ENCODE measurements around the gene VAV2. TPM values are rescaled to one million over a fixed set of nuclear protein-coding genes. Genes with fewer than 3 reads are reported as not detected.

The VAV2 gene
- total and polyA plus RNA-seq, 12 donors = 2.9 to 7.1 (median 5.0) TPM

- DNase-seq = no peak
- no peaks in the 10 kb centered on the region for H3K36me3 ChIP-seq
- TF ChIP-seq CTCF (IDR thresholded peaks at IDR 0.05) = no peak
- WGBS, 2 donors = 83 to 86% methylated on average over 8 of the region's 8 CpGs
- H3K9me3 ChIP-seq = no peaks in the 10 kb centered on the region
- no peak overlapping the region for H3K4me3 ChIP-seq
- peaks cover 0 to 15% (median 0%) of the 10 kb centered on the region in 7 donors for H3K27me3 ChIP-seq
- no peak for ATAC-seq
- peaks cover 0 to 21% (median 11%) of the 10 kb centered on the region in 9 donors for H3K4me1 ChIP-seq
- intact Hi-C loops (cut with DNase I) = no loop called here
- no peak overlapping the region for H3K27ac ChIP-seq
These were observed 251.2 kb downstream of the VAV2 start for GRCh38 chr9:133740911-133741310.

DNA sequence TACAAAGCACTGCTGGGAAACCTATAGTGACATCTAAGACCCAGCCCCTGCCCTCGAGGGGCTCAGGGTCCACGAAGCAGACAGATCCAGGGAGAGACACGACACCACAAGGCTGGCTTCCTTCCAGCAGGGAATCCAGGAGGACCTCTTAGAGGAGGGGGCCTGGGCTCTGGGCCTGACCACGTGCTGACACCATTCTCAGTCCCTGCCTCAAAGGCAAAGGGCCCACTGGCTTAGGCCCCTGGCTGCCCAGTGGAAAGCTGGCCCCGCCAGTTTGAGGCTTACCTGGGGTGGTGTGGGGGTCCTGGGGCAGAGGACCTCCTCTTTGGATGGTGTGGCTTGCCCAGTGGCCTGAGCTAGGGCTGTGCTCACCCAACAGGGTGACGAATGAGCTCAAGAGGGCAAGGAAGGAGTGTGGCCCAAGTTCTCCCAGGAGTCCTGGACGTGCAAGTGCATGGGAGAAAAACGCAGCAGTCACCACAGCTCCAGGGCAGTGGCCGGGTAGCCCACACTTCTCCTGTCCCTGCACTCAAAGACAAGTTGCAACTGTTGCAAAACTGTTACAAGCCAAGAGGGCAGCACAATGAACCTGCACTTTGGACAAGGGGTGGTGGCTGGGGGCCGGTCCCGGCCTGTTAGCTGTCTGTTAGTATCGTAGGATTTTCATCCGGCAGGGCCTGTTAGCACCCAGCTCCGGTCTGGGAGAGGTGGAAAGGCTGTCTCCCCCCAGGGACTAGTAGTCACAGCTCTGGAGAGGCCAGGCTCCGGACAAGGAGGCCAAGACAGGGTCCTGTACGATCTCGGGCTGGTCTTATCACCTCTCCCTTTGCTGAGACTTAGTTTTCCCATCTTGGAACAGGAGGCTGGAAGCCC lies 252.5 kb downstream of the VAV2 start:
- no peak for ATAC-seq
- DNase-seq = no peak
- TF ChIP-seq CTCF (IDR thresholded peaks at IDR 0.05) = no peak
- no peak overlapping the region for H3K27ac ChIP-seq
- H3K4me3 ChIP-seq = no peak overlapping the region
- no peaks in the 10 kb centered on the region for H3K36me3 ChIP-seq
- no peaks in the 10 kb centered on the region for H3K9me3 ChIP-seq
- 82 to 84% methylated on average over 17 of the region's 17 CpGs for WGBS, 2 donors
- intact Hi-C loops (cut with DNase I) = no loop called here
- H3K27me3 ChIP-seq = peaks cover 0 to 23% (median 6%) of the 10 kb centered on the region in 7 donors
- peaks cover 0 to 21% (median 11%) of the 10 kb centered on the region in 9 donors for H3K4me1 ChIP-seq

DNA sequence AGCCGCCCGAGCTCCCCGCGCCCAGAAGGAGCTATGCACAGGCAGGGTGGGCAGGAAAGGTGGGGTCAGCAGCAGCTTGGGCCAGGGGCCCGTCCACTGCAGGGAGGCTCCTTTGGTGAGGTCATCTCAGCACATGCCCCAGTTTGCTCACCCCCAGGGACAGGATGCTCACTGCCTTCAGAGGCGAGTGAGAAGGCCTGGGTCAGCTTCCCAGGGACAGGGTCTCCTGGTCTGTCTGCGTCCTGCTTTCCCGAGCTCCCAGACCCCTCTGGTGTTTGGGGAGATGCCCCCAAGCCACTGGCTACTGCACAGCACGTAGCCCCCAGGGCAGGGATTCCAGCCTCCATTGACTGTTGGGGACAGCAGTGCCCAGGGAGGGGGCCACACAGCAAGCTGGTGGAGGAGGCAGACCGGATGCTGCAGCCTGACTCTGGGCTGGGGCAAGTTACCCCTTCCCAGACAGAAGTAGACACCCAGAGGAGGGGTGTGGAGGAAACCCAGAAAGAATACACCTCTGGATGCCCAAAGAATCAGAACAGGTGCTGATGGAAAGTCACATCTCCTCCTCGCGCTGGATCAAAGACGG lies 253.4 kb downstream of the VAV2 start:
- ATAC-seq = peak in 1 of 8 donors; percentile 4
- WGBS, 2 donors = 69 to 70% methylated on average over 13 of the region's 13 CpGs
- peak overlapping the region in 7 of 10 donors; percentile 36 to 54 (median 49) for H3K4me3 ChIP-seq

More for the DNA sequence above, 253.4 kb downstream of the VAV2 start:
- TF ChIP-seq CTCF (IDR thresholded peaks at IDR 0.05) = no peak
- Histone ChIP-seq H3K4me1 (peaks cover 0 to 21% (median 11%) of the 10 kb centered on the region in 9 donors), H3K36me3 (no peaks in the 10 kb centered on the region), H3K27ac (peak overlapping the region in 1 of 10 donors; percentile 28), H3K9me3 (no peaks in the 10 kb centered on the region), H3K27me3 (peaks cover 0 to 27% (median 8%) of the 10 kb centered on the region in 7 donors)
- no peak for DNase-seq
- intact Hi-C loops (cut with DNase I) = no loop called here
